ENCODE data around the gene TNS4. TPM values are rescaled to one million over a fixed set of nuclear protein-coding genes. Genes with fewer than 3 reads are reported as not detected.
A peak's percentile ranks its signal among the peaks of the same experiment; 100 is the strongest.

Gene TNS4
- polyA plus RNA-seq, 5 donors = 0.05 to 0.28 (median 0.20) TPM

- DNase-seq = no peak
These were observed 15.3 kb upstream of the TNS4 start for GRCh38 chr17:40516581-40517285.

- no peak for DNase-seq
These were observed 14.1 kb upstream of the TNS4 start for GRCh38 chr17:40515491-40516041.

GRCh38 chr17:40515011-40515410 lies 13.6 kb upstream of the TNS4 start:
- no peak for DNase-seq

- no peak for DNase-seq
These were observed 12.8 kb upstream of the TNS4 start for GRCh38 chr17:40514013-40514875.

GRCh38 chr17:40511667-40512220 lies 10.3 kb upstream of the TNS4 start:
- DNase-seq = no peak

GRCh38 chr17:40511136-40511535 lies 9.7 kb upstream of the TNS4 start:
- no peak for DNase-seq

GRCh38 chr17:40510328-40510648 lies 8.9 kb upstream of the TNS4 start:
- DNase-seq = no peak

GRCh38 chr17:40509626-40510327 lies 8.4 kb upstream of the TNS4 start:
- no peak for DNase-seq

GRCh38 chr17:40506786-40507185 lies 5.4 kb upstream of the TNS4 start:
- DNase-seq = no peak

GRCh38 chr17:40503154-40503553 lies 1.7 kb upstream of the TNS4 start:
- DNase-seq = no peak

- no peak for DNase-seq
These were observed 1.3 kb upstream of the TNS4 start for GRCh38 chr17:40502716-40503115.

- no peak for DNase-seq
These were observed 714 bp downstream of the TNS4 start for GRCh38 chr17:40500709-40501108.

GRCh38 chr17:40500190-40500589 lies 1.2 kb downstream of the TNS4 start:
- no peak for DNase-seq

- peak; percentile 64 to 73 for DNase-seq
These were observed 1.8 kb downstream of the TNS4 start for GRCh38 chr17:40499551-40500189.

- DNase-seq = no peak
These were observed 2.9 kb downstream of the TNS4 start for GRCh38 chr17:40498281-40499084.

GRCh38 chr17:40497695-40498094 lies 3.7 kb downstream of the TNS4 start:
- DNase-seq = no peak

- DNase-seq = no peak
These were observed 4.6 kb downstream of the TNS4 start for GRCh38 chr17:40496634-40497420.

- DNase-seq = no peak
These were observed 5.3 kb downstream of the TNS4 start for GRCh38 chr17:40496170-40496569.

- DNase-seq = no peak
These were observed 6.3 kb downstream of the TNS4 start for GRCh38 chr17:40495140-40495539.

GRCh38 chr17:40493697-40494096 lies 7.7 kb downstream of the TNS4 start:
- DNase-seq = no peak
